Effector memory CD4-positive, alpha-beta T cell (primary cell): Measurements from ENCODE around the gene TESK1.
A peak's percentile ranks its signal among the peaks of the same experiment; 100 is the strongest.
"Not testable (repeated sequence)": the region's sequence is repeated elsewhere in the genome, so short reads cannot be mapped to it uniquely, and the experiment has no call there.

Experiments used
- DNase-seq, 3 donors: peaks; one replicate each; pipeline ENCODE4 v3.0.0-alpha.2; 2020
- H3K27ac ChIP-seq: 2 replicates; pipeline ENCODE4 v1.7.0; 2013; ENCODE audit warnings: mild to moderate bottlenecking, low read length, moderate library complexity; ENCODE audit not compliant: insufficient read depth, poor library complexity, severe bottlenecking
- H3K27me3 ChIP-seq: replicated peaks from 2 replicates; pipeline ENCODE4 v1.7.0; 2013; ENCODE audit warnings: mild to moderate bottlenecking, low read length; ENCODE audit not compliant: insufficient read depth, control insufficient read depth, poor library complexity, severe bottlenecking
- H3K36me3 ChIP-seq: 2 replicates; pipeline ENCODE4 v1.7.0; 2013; ENCODE audit warnings: mild to moderate bottlenecking, low read length, moderate library complexity; ENCODE audit not compliant: control insufficient read depth, insufficient read depth
- H3K4me1 ChIP-seq: 2 replicates; pipeline ENCODE4 v1.7.0; 2013; ENCODE audit warnings: low read length, mild to moderate bottlenecking; ENCODE audit not compliant: control insufficient read depth, insufficient read depth, poor library complexity, severe bottlenecking
- H3K4me3 ChIP-seq: 2 replicates; pipeline ENCODE4 v1.7.0; 2013; ENCODE audit warnings: low read length, low read depth, mild to moderate bottlenecking; ENCODE audit not compliant: insufficient read depth, poor library complexity, severe bottlenecking
- H3K9me3 ChIP-seq: 2 replicates; pipeline ENCODE4 v1.7.0; 2013; ENCODE audit warnings: mild to moderate bottlenecking, low read length, moderate library complexity; ENCODE audit not compliant: control insufficient read depth

The TESK1 gene

DNA sequence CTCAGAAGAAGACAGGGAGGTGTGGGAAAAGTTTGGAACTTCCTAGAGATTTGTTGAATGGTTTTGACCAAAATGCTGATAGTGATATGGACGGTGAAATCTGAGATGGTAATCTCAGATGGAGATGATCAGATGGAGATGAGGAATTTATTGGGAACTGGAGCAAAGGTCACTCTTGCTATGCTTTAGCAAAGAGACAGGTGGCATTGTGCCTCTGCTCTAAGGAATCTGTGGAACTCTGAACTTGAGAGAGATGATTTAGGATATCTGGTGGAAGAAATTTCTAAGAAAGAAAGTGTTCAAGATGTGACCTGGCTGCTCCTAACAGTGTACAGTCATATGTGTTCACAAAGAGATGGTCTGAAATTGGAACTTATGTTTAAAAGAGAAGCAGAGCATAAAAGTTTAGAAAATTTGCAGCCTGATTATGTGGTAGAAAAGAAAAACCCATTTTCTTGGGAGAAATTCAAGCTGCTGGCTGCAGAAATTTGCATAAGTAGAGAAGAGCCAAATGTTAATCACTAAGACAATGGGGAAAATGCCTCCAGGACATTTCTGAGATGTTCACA lies 25.3 kb upstream of the TESK1 start:
- not testable (repeated sequence) for H3K27ac ChIP-seq

DNA sequence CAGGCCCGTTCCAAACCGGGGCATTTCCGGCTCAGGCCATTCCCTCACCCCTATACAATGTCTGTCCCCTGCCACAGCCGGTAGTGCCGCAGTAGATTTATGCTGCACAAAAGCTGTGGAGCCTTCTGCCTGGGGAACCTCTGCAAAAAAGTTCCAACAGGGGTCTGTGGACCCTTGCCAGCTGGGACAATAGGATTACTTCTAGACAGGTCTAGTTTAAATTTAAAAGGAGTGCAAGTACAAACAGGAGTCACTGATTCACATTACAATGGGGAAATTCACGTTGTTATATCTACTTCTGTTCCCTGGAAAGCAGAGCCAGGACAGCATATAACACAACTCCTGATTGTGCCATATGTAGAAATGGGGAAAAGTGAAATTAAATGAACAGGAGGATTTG lies 21.5 kb upstream of the TESK1 start:
- not testable (repeated sequence) for H3K4me3 ChIP-seq, H3K27ac ChIP-seq, DNase-seq, H3K9me3 ChIP-seq, H3K4me1 ChIP-seq, H3K27me3 ChIP-seq, H3K36me3 ChIP-seq

More for the DNA sequence above, 25.3 kb upstream of the TESK1 start:
- not testable (repeated sequence) for H3K9me3 ChIP-seq, H3K36me3 ChIP-seq, H3K27me3 ChIP-seq, H3K4me1 ChIP-seq, DNase-seq, H3K4me3 ChIP-seq

DNA sequence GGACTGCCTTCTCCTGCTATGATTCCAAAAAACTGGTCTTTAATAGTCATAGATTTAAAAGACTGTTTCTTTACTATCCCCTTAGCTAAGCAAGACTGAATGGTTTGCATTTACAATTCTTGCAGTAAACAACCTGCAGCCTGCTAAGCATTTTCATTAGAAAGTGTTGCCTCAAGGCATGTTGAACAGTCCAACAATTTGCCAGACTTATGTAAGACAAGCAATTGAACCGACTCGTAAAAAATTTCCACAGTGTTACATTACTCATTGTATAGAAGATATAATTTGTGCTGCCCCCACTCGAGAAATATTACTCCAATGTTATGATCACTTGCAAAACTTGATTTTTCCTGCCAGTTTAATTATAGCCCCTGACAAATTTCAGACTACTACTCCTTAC lies 20.4 kb upstream of the TESK1 start:
- not testable (repeated sequence) for H3K27ac ChIP-seq, H3K9me3 ChIP-seq, H3K36me3 ChIP-seq, H3K4me1 ChIP-seq, H3K4me3 ChIP-seq, H3K27me3 ChIP-seq, DNase-seq

DNA sequence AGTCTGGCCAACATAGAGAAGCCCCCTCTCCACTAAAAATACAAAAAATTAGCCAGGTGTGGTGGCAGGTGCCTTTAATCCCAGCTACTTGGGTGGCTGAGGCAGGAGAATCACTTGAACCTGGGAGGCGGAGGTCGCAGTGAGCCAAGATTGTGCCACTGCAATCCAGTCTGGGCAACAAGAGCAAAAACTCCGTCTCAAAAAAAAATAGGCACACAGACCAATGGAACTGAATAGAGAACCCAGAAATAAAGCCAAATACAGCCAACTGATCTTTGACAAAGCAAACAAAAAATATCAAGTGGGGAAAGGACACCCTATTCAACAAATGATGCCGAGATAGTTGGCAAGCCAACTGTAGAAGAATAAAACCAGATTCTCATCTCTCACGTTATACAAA lies 16.6 kb upstream of the TESK1 start:
- DNase-seq, H3K9me3 ChIP-seq, H3K4me1 ChIP-seq, H3K36me3 ChIP-seq, H3K27me3 ChIP-seq, H3K27ac ChIP-seq, H3K4me3 ChIP-seq: not testable (repeated sequence)

DNA sequence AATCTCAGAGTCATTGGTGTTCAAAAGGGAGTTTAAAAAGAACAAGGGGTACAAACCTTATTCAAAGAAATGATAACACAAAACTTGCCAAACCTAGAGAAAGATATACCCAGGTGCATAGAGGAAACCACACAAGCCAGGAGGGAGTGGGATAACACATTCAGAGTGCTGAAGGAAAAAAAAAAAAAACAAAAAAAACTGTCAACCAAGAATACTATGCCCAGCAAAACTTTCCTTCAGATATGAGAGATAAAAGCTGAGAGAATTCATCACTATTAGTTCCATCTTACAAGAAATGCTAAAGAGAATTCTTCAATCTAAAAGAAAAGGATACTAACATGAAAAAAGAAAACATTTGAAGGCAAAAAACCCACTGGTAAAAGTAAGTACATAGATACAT lies 11.5 kb upstream of the TESK1 start:
- Histone ChIP-seq H3K36me3 (no peaks in the 10 kb centered on the region), H3K27ac (no peak overlapping the region), H3K4me3 (no peak overlapping the region), H3K4me1 (no peaks in the 10 kb centered on the region), H3K27me3 (no peaks in the 10 kb centered on the region), H3K9me3 (peaks cover 6% of the 10 kb centered on the region)
- no peak for DNase-seq

DNA sequence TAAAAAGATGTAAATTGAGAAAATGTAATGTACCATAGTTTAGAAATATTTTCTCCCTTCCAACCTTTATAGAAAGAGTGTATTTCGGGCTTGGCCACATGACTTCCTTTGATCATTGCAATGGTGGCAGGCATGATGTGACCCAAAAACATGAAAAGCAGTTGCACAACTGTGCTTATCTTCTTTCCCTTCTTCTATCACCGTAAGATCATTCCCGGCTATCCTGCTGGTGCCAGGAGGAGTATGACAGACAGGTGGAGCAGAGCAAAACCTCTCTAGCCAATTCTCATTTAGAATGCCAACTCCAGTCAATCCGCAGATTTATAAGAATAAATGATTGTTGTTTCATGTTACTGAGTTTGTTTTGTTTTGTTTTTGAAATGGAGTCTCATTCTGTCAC lies 10.6 kb upstream of the TESK1 start:
- Histone ChIP-seq H3K36me3 (no peaks in the 10 kb centered on the region), H3K27me3 (no peaks in the 10 kb centered on the region), H3K4me1 (no peaks in the 10 kb centered on the region), H3K4me3 (no peak overlapping the region), H3K27ac (no peak overlapping the region), H3K9me3 (peaks cover 6% of the 10 kb centered on the region)
- DNase-seq: no peak

DNA sequence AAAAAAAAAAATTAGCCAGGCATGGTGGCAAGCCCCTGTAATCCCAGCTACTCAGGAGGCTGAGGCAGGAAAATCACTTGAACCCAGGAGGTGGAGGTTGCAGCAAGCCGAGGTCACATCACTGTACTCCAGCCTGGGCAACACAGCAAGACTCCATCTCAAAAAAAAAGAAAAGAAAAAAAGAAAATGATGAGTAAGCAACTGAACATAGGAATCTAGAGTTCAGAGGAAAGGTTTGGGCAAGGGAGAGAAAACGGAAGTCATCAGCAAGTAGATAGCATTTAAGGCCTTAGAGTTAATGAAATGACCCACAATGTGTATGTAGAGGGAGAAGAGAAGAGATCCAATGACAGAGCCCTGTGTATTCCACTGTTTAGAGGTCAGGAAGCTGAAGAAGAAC lies 8.2 kb upstream of the TESK1 start:
- not testable (repeated sequence) for H3K9me3 ChIP-seq, H3K36me3 ChIP-seq, H3K4me3 ChIP-seq, DNase-seq, H3K4me1 ChIP-seq, H3K27ac ChIP-seq, H3K27me3 ChIP-seq

DNA sequence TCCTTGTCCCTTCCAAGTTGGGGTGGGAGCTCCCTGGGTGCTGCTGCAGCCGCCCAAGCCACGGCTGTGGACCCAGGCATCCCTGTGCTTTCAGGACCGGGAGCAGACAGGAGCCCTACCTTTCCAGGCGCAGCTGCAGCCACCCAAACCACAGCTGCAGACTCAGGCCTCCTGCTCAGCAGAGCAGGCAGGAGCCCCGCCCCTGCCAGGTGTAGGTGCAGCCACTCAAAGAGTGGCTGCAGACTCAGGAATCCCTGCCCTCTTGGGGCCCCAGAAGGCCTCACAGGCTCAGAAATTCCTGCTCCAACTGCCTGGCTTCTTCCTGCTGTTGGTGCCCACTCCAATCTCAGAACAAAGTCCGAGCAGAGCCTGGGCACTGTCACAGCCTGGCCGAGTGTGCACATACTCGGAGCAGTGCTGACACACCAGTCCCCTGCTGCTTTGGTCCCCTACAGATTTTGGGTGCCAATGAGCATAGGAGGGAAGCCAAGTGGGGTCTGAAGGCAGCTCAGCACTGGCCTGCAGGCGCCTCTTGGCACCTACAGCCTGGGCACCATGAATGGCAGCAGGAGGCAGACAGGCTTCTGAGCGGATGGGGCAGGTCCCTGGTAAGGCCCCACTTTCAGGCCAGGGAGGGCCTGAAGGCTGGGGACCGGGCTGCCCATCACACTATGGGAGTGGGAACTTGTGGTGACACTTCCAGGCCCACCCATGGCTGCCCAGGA lies 6.0 kb upstream of the TESK1 start:
- no peaks in the 10 kb centered on the region for H3K36me3 ChIP-seq
- no peak overlapping the region for H3K4me3 ChIP-seq
- H3K27ac ChIP-seq: no peak overlapping the region
- DNase-seq: no peak
- H3K27me3 ChIP-seq: no peaks in the 10 kb centered on the region
- no peaks in the 10 kb centered on the region for H3K9me3 ChIP-seq
- H3K4me1 ChIP-seq: no peaks in the 10 kb centered on the region

DNA sequence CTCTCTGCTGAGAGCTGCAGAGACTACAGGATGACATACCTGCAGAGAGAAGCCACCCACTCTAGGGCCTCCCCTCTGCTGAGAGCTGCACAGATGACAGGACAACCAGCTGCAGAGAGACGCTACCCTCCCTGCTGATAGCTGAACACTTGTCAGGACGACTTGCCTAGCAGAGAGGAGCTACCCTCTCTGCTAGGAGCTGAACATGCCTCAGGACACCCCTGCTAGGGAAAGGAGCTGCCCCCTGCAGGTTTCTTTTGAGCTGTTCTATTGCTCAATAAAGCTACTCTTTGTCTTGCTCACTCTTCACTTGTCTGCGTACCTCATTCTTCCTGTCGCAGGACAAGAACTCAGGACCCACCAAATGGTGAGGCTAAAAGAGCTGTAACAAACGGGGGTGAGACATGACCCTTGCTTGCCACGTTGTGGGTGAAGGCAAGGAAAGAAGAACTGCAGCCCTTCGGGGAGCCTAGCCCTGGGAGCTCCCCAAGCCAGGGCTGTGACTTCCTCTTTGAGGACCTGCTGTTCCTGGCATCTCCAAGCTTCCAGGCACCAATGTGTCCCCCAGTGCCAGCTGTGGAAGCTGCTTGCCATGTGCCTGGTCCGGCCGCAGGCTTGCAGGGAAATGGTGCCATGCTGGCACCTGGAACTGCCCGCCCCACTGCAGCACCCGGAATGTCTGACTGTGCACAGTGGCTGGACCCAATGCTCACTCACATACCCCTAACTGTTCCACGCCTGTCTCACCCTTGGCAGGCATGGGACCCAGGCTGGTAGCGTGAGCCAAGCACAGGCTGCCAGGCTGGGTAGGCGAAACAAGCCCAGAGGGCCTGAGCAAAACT lies 5.1 kb upstream of the TESK1 start:
- H3K9me3 ChIP-seq: no peaks in the 10 kb centered on the region
- peaks cover 8% of the 10 kb centered on the region for H3K4me1 ChIP-seq

DNA sequence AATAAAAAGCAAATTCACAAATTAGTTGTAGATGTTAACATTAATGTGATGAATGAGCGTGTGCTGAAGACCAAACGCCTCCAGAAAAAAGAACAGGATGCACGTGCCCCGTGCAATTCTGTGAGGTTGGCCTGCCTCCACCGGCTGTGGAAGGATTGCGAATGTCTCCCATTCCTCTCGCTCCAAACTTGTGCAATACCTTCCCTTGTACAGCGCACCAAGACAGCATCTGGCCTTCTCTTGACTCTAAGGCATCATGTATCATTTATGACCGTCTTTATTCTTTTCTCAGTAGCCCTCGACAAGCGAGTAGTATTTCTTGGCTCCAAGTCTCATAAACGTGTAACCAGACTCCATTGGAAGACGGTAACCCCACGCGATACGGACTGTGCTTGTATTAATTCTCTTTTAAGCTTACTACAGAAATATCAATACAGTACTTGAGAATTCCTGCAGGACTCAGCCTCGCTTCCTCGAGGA lies 1.5 kb upstream of the TESK1 start:
- H3K4me3 ChIP-seq: peak overlapping the region; percentile 3
- H3K9me3 ChIP-seq: no peaks in the 10 kb centered on the region
- no peak for DNase-seq
- no peaks in the 10 kb centered on the region for H3K27me3 ChIP-seq
- peak overlapping the region; percentile 61 for H3K27ac ChIP-seq
- H3K36me3 ChIP-seq: peaks cover 8% of the 10 kb centered on the region
- H3K4me1 ChIP-seq: peaks cover 20% of the 10 kb centered on the region

More for the DNA sequence above, 5.1 kb upstream of the TESK1 start:
- DNase-seq: no peak
- H3K27me3 ChIP-seq: no peaks in the 10 kb centered on the region
- H3K4me3 ChIP-seq: no peak overlapping the region
- no peaks in the 10 kb centered on the region for H3K36me3 ChIP-seq
- H3K27ac ChIP-seq: no peak overlapping the region
